K562 (cell line): ENCODE data around the gene TMEM214. TPM values are rescaled to one million over a fixed set of nuclear protein-coding genes. Genes with fewer than 3 reads are reported as not detected.

Experiments
- CBFB ChIP-seq: sonication (generic); formaldehyde crosslinking; IDR thresholded peaks from 2 replicates; pipeline ENCODE4 v1.4.0; 2020; ENCODE audit warnings: mild to moderate bottlenecking, missing genetic modification reagents
- ETV6 ChIP-seq, 3 experiments: fragments of 150-350 bp in 1 of 3; sonication (generic) in 1 of 3; formaldehyde crosslinking in 1 of 3; IDR thresholded peaks; 2 replicates each; pipeline versions ENCODE4 v1.6.1 to v1.8.0; 2014 to 2022; ENCODE audit warnings: borderline replicate concordance in 2 of 3, low read depth in 2 of 3, antibody characterized with exemption in 1 of 3, low read length in 1 of 3, mild to moderate bottlenecking in 1 of 3, missing genetic modification reagents in 1 of 3
- HDAC3 ChIP-seq: fragments of 450-650 bp; IDR thresholded peaks from 2 replicates; pipeline ENCODE4 v1.6.1; 2018; ENCODE audit warnings: borderline replicate concordance, mild to moderate bottlenecking, moderate library complexity; ENCODE audit not compliant: partially characterized antibody
- HNRNPL ChIP-seq: fragments of 200-400 bp; formaldehyde crosslinking; IDR thresholded peaks from 2 replicates; pipeline ENCODE4 v1.6.1; 2017; ENCODE audit warnings: low read depth, mild to moderate bottlenecking, low read length
- KDM4B ChIP-seq, 2 experiments: fragments of 450-650 bp in 1 of 2; sonication (generic) in 1 of 2; IDR thresholded peaks; 2 replicates each; pipeline ENCODE4 v1.6.1; 2016 to 2017; ENCODE audit warnings: borderline replicate concordance in 2 of 2, antibody characterized with exemption in 1 of 2, low read depth in 1 of 2, mild to moderate bottlenecking in 1 of 2
- NCOA6 ChIP-seq: fragments of 450-650 bp; IDR thresholded peaks from 2 replicates; pipeline ENCODE4 v1.6.1; 2017; ENCODE audit warnings: mild to moderate bottlenecking
- RAD21 ChIP-seq, 2 experiments: fragments of 250-450 bp in 1 of 2; fragments of 450-650 bp in 1 of 2; sonication (Bioruptor Pico) in 1 of 2; formaldehyde crosslinking in 1 of 2; IDR thresholded peaks in 1 of 2; conservative IDR thresholded peaks in 1 of 2; 2 replicates each; pipeline versions ENCODE4 v1.4.0 to v1.8.0; 2020 to 2022; ENCODE audit warnings: mild to moderate bottlenecking in 2 of 2, moderate library complexity in 1 of 2
- RBM39 ChIP-seq: fragments of 200-400 bp; formaldehyde crosslinking; optimal IDR thresholded peaks from 2 replicates; pipeline ENCODE3; 2018; ENCODE audit warnings: low read depth, low read length
- SIRT6 ChIP-seq: IDR thresholded peaks from one replicate; pipeline ENCODE4 v1.6.1; 2012; ENCODE audit warnings: low read depth, mild to moderate bottlenecking, control low read depth, inconsistent platforms, low read length, moderate library complexity
- STAG1 ChIP-seq: sonication (generic); formaldehyde crosslinking; IDR thresholded peaks from 2 replicates; pipeline ENCODE4 v1.5.0; 2020; ENCODE audit warnings: missing genetic modification reagents, borderline replicate concordance
- TEAD1 ChIP-seq, 2 experiments: fragments of 450-650 bp in 1 of 2; sonication (generic) in 1 of 2; formaldehyde crosslinking; IDR thresholded peaks; 2 replicates each; pipeline versions ENCODE4 v1.4.0 to v1.8.0; 2020 to 2022; ENCODE audit warnings: mild to moderate bottlenecking in 2 of 2, missing genetic modification reagents in 1 of 2
- ZBTB1 ChIP-seq: sonication (generic); formaldehyde crosslinking; IDR thresholded peaks from 2 replicates; pipeline ENCODE4 v1.8.1; 2023; ENCODE audit warnings: missing genetic modification reagents, low read depth, mild to moderate bottlenecking, borderline replicate concordance
- ZFX ChIP-seq: sonication (generic); formaldehyde crosslinking; IDR thresholded peaks from 2 replicates; pipeline ENCODE4 v1.8.0; 2022; ENCODE audit warnings: mild to moderate bottlenecking, missing genetic modification reagents, moderate library complexity
- ZNF12 ChIP-seq: sonication (generic); formaldehyde crosslinking; IDR thresholded peaks from 2 replicates; pipeline ENCODE4 v1.4.0; 2020; ENCODE audit warnings: mild to moderate bottlenecking, missing genetic modification reagents
- ZNF561 ChIP-seq: fragments of 450-650 bp; formaldehyde crosslinking; conservative IDR thresholded peaks from 2 replicates; pipeline ENCODE4 v1.4.0; 2020; ENCODE audit warnings: mild to moderate bottlenecking, moderate library complexity
- polyA plus RNA-seq, 8 experiments: library from polyadenylated mRNA; depleted of rRNA in 4 of 8; stranded (reverse) in 5 of 8; unstranded in 3 of 8; fragments of >200 nt; fragmentation: Nextera tagmentation in 2 of 8; fragmentation: Illumina TruSeq in 1 of 8; extraction: Ambion mirVana in 2 of 8; extraction: Trizol in 1 of 8; gene quantifications; 2 replicates each; pipeline versions ENCODE4 v1.2.1 to v1.2.3, GENCODE V29; 2011 to 2014; ENCODE audit warnings: inconsistent platforms in 1 of 8, missing spikeins in 1 of 8
- total RNA-seq, 7 experiments: library from RNA; depleted of rRNA in 6 of 7; stranded (reverse); fragments of >200 nt in 6 of 7; fragmentation: Illumina TruSeq in 2 of 7; extraction: Trizol in 2 of 7; gene quantifications; 2 replicates each; pipeline versions ENCODE4 v1.2.1 to v1.2.3, GENCODE V29; 2011 to 2021; ENCODE audit warnings: low replicate concordance in 1 of 7
- TF ChIP-seq, protein P1 (sequence below): sonication (generic); formaldehyde crosslinking; IDR thresholded peaks from 2 replicates; pipeline ENCODE4 v1.8.1; 2023; ENCODE audit warnings: mild to moderate bottlenecking, missing genetic modification reagents
- TF ChIP-seq, protein P2 (sequence below): fragments of 250-450 bp; sonication (Bioruptor Pico); IDR thresholded peaks from 2 replicates; pipeline ENCODE4 v1.5.0; 2022; ENCODE audit warnings: mild to moderate bottlenecking

Gene TMEM214
- total and polyA plus RNA-seq, 9 of the 15 experiments (the other 6 are each of a cell fraction or from before 2014, with no cell fraction given): 11.4 to 81.4 (median 44.1) TPM

DNA sequence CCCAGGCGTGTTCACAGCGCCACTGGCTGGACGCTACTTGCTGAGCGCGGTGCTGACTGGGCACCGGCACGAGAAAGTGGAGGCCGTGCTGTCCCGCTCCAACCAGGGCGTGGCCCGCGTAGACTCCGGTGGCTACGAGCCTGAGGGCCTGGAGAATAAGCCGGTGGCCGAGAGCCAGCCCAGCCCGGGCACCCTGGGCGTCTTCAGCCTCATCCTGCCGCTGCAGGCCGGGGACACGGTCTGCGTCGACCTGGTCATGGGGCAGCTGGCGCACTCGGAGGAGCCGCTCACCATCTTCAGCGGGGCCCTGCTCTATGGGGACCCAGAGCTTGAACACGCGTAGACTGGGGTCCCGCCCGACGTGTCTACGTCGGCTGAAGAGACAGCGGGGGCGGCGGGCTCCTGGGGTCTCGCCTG, 52.9 kb downstream of the TMEM214 start (continued):
- TF ChIP-seq RAD21 (CRISPR knock-in tag; conservative IDR thresholded peaks at IDR 0.05 in 1 of 2, IDR thresholded peaks at IDR 0.05 in 1 of 2): peak; percentile 56 to 77
- TF ChIP-seq ETV6 (IDR thresholded peaks at IDR 0.05; ENCODE audit: borderline replicate concordance in 1 of 2, low read depth in 2 of 2, low read length in 1 of 2): no peak
- TF ChIP-seq ETV6 (CRISPR knock-in tag; IDR thresholded peaks at IDR 0.05; ENCODE audit: borderline replicate concordance): no peak
- TF ChIP-seq NCOA6: no peak
- 0 out of 2 replicates have a peak, but pooled peaks have one; percentile 5 for TF ChIP-seq ZNF12 (CRISPR knock-in tag)
- TF ChIP-seq STAG1 (CRISPR knock-in tag): peak; percentile 48; the same call in 1 of the 2 replicates
- TF ChIP-seq KDM4B (IDR thresholded peaks at IDR 0.05; ENCODE audit: borderline replicate concordance in 2 of 2, low read depth in 1 of 2): 0 out of 4 replicates have a peak, but pooled peaks of 1 of the 2 experiments have one; percentile 41
- TF ChIP-seq SIRT6: no peak
- TF ChIP-seq CBFB (CRISPR knock-in tag): no peak
- TF ChIP-seq TEAD1 (CRISPR knock-in tag; IDR thresholded peaks at IDR 0.05): peak in 1 of 2 experiments; percentile 22; a peak in 2 of 4 replicates
- no peak for TF ChIP-seq ZNF561 (CRISPR knock-in tag)
- no peak for TF ChIP-seq RBM39
- no peak for TF ChIP-seq HDAC3
- TF ChIP-seq ZFX (CRISPR knock-in tag): peak; percentile 42
- TF ChIP-seq HNRNPL: 0 out of 2 replicates have a peak, but pooled peaks have one; percentile 63
- TF ChIP-seq, protein P1, sequence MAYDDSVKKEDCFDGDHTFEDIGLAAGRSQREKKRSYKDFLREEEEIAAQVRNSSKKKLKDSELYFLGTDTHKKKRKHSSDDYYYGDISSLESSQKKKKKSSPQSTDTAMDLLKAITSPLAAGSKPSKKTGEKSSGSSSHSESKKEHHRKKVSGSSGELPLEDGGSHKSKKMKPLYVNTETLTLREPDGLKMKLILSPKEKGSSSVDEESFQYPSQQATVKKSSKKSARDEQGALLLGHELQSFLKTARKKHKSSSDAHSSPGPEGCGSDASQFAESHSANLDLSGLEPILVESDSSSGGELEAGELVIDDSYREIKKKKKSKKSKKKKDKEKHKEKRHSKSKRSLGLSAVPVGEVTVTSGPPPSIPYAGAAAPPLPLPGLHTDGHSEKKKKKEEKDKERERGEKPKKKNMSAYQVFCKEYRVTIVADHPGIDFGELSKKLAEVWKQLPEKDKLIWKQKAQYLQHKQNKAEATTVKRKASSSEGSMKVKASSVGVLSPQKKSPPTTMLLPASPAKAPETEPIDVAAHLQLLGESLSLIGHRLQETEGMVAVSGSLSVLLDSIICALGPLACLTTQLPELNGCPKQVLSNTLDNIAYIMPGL (CRISPR knock-in tag): no peak
- TF ChIP-seq, protein P2, sequence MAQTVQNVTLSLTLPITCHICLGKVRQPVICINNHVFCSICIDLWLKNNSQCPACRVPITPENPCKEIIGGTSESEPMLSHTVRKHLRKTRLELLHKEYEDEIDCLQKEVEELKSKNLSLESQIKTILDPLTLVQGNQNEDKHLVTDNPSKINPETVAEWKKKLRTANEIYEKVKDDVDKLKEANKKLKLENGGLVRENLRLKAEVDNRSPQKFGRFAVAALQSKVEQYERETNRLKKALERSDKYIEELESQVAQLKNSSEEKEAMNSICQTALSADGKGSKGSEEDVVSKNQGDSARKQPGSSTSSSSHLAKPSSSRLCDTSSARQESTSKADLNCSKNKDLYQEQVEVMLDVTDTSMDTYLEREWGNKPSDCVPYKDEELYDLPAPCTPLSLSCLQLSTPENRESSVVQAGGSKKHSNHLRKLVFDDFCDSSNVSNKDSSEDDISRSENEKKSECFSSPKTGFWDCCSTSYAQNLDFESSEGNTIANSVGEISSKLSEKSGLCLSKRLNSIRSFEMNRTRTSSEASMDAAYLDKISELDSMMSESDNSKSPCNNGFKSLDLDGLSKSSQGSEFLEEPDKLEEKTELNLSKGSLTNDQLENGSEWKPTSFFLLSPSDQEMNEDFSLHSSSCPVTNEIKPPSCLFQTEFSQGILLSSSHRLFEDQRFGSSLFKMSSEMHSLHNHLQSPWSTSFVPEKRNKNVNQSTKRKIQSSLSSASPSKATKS: no peak
- no peak for TF ChIP-seq ZBTB1 (CRISPR knock-in tag)
